ENCODE results near the gene ARHGEF38. TPM values are rescaled to one million over a fixed set of nuclear protein-coding genes. Genes with fewer than 3 reads are reported as not detected.
A peak's percentile ranks its signal among the peaks of the same experiment; 100 is the strongest.

The ARHGEF38 gene
- 0.15 TPM in 1 of 2 replicates, not detected in the other for total RNA-seq (2021)
- percentile 12 among the genes with signal in this experiment for Bru-seq, nascent RNA
- percentile 13 among the genes with signal in this experiment for BruChase-seq, experiment 1, labeled RNA remaining after a 2-hour chase
- percentile 6 among the genes with signal in this experiment for BruChase-seq, experiment 2, labeled RNA remaining after a 6-hour chase
- long read RNA-seq, partial matches to known transcripts: 0 of 1 reads
- long read RNA-seq, other reads (novel, unspliced or antisense): 1 of 1 reads

GRCh38 chr4:105551965-105552746, at the start of gene ARHGEF38:
Gene ARHGEF38 (plus strand): TSS chr4:105552620. CDS start chr4:105552766, 146 bp downstream.
- Histone ChIP-seq H4K20me1 (ENCODE audit: insufficient read depth) (no peaks in the 10 kb centered on the region), H3K79me2 (ENCODE audit: low read depth) (no peaks in the 10 kb centered on the region), H3K9me2 (ENCODE audit: insufficient read depth) (no peaks in the 10 kb centered on the region), H3K27me3 (ENCODE audit: insufficient read depth, low read depth) (no peaks in the 10 kb centered on the region), H3K4me2 (peak within 1 kb of the TSS; percentile 71), H3K27ac (peak within 1 kb of the TSS; percentile 42), H3K9me3 (ENCODE audit: insufficient read depth, low read depth) (no peaks in the 10 kb centered on the region), H3K4me1 (replicated peaks; ENCODE audit: insufficient read depth) (peaks cover 15% of the 10 kb centered on the region), H3K36me3 (ENCODE audit: low read depth) (no peaks in the 10 kb centered on the region), H2AFZ (peak within 1 kb of the TSS; percentile 68), H3K4me3 (peak within 1 kb of the TSS; percentile 26; the same call in 1 of the 2 replicates), H3F3A (ENCODE audit: insufficient read depth, low read depth) (peaks cover 13% of the 10 kb centered on the region; the same call in 1 of the 2 replicates)
- CTCF ChIA-PET: interaction anchor here (0.7 kb wide), 1 partner anchor 116 kb away, joined by 3 read pairs; no protein-coding TSS in a partner anchor
- DNase-seq: peak; percentile 30 to 70
- no TSS peak for BruUV-seq (replicated peaks)
- intact Hi-C loops (cut with micrococcal nuclease; ENCODE audit: unreplicated experiment): no loop called here
- POLR2A ChIA-PET (ENCODE audit: unreplicated experiment): interaction anchor here (0.5 to 0.6 kb wide), 2 partner anchors 41 to 941 kb away, joined by 3 to 6 read pairs; no protein-coding TSS in a partner anchor
- no peak for TF ChIP-seq EZH2 (IDR thresholded peaks at IDR 0.05; ENCODE audit: low read depth)
- TF ChIP-seq CTCF (conservative IDR thresholded peaks at IDR 0.05): no peak

GRCh38 chr4:105503484-105503883, 48.9 kb upstream of the ARHGEF38 start:
- DNase-seq: no peak
- intact Hi-C loops (cut with micrococcal nuclease; ENCODE audit: unreplicated experiment): no loop called here
- Histone ChIP-seq H3K79me2 (ENCODE audit: low read depth) (no peaks in the 10 kb centered on the region), H3K27ac (no peak overlapping the region), H3K27me3 (ENCODE audit: insufficient read depth, low read depth) (no peaks in the 10 kb centered on the region), H3K9me2 (ENCODE audit: insufficient read depth) (no peaks in the 10 kb centered on the region), H3K4me2 (no peak overlapping the region), H2AFZ (no peak overlapping the region), H3K9me3 (ENCODE audit: insufficient read depth, low read depth) (no peaks in the 10 kb centered on the region), H4K20me1 (ENCODE audit: insufficient read depth) (no peaks in the 10 kb centered on the region), H3K4me1 (replicated peaks; ENCODE audit: insufficient read depth) (no peaks in the 10 kb centered on the region), H3F3A (ENCODE audit: insufficient read depth, low read depth) (no peaks in the 10 kb centered on the region), H3K4me3 (no peak overlapping the region), H3K36me3 (ENCODE audit: low read depth) (no peaks in the 10 kb centered on the region)
- ChIA-PET CTCF (no interaction called here), POLR2A (ENCODE audit: unreplicated experiment) (no interaction called here)
- BruUV-seq (replicated peaks): no TSS peak
- no peak for TF ChIP-seq EZH2 (IDR thresholded peaks at IDR 0.05; ENCODE audit: low read depth)
- no peak for TF ChIP-seq CTCF (conservative IDR thresholded peaks at IDR 0.05)

- H3K27me3 ChIP-seq (ENCODE audit: insufficient read depth, low read depth): no peaks in the 10 kb centered on the region
- no peak overlapping the region for H3K27ac ChIP-seq
- POLR2A ChIA-PET (ENCODE audit: unreplicated experiment): no interaction called here
- H3K4me3 ChIP-seq: no peak overlapping the region
- BruUV-seq (replicated peaks): no TSS peak
- H4K20me1 ChIP-seq (ENCODE audit: insufficient read depth): no peaks in the 10 kb centered on the region
- no peaks in the 10 kb centered on the region for H3K9me3 ChIP-seq (ENCODE audit: insufficient read depth, low read depth)
- H3K4me2 ChIP-seq: no peak overlapping the region
- H3K36me3 ChIP-seq (ENCODE audit: low read depth): no peaks in the 10 kb centered on the region
- no peaks in the 10 kb centered on the region for H3K9me2 ChIP-seq (ENCODE audit: insufficient read depth)
- CTCF ChIA-PET: no interaction called here
- intact Hi-C loops (cut with micrococcal nuclease; ENCODE audit: unreplicated experiment): no loop called here
- H3F3A ChIP-seq (ENCODE audit: insufficient read depth, low read depth): no peaks in the 10 kb centered on the region
- H3K4me1 ChIP-seq (replicated peaks; ENCODE audit: insufficient read depth): no peaks in the 10 kb centered on the region
- H3K79me2 ChIP-seq (ENCODE audit: low read depth): no peaks in the 10 kb centered on the region
- DNase-seq: no peak
- no peak overlapping the region for H2AFZ ChIP-seq
- no peak for TF ChIP-seq CTCF (conservative IDR thresholded peaks at IDR 0.05)
- TF ChIP-seq EZH2 (IDR thresholded peaks at IDR 0.05; ENCODE audit: low read depth): no peak
Observed at GRCh38 chr4:105504744-105505143, 47.7 kb upstream of the ARHGEF38 start.
